K562 (cell line): Measurements from ENCODE around the gene ETNK1.

Source experiments
- ETV6 ChIP-seq, 3 experiments: fragments of 150-350 bp in 1 of 3; sonication (generic) in 1 of 3; formaldehyde crosslinking in 1 of 3; IDR thresholded peaks; 2 replicates each; pipeline versions ENCODE4 v1.6.1 to v1.8.0; 2014 to 2022; ENCODE audit warnings: borderline replicate concordance in 2 of 3, low read depth in 2 of 3, antibody characterized with exemption in 1 of 3, low read length in 1 of 3, mild to moderate bottlenecking in 1 of 3, missing genetic modification reagents in 1 of 3
- KDM1A ChIP-seq, 2 experiments: fragments of 450-650 bp; IDR thresholded peaks; 2 replicates each; pipeline ENCODE4 v1.6.1; 2016; ENCODE audit warnings: mild to moderate bottlenecking in 2 of 2
- ZFX ChIP-seq: sonication (generic); formaldehyde crosslinking; IDR thresholded peaks from 2 replicates; pipeline ENCODE4 v1.8.0; 2022; ENCODE audit warnings: mild to moderate bottlenecking, missing genetic modification reagents, moderate library complexity

DNA sequence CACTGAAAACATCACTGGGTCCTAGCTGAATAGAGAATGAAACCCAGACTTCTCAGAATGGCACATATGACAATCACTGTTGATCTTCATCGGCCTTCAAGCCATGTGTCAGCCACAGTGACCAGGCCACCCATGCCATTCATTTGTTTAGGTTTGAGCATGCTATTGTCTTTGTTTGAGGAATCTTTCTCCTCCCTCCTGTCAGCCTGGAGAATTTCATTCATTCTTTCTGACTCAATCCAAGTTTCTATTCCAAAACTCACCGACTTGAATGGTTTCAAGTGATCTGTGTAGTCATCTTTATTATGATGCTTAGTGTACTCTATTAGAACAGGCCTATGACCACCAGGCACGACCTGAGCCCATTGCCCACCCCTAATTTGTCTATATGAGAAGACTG is 106.3 kb downstream of the ETNK1 start:
- TF ChIP-seq ETV6 (IDR thresholded peaks at IDR 0.05; ENCODE audit: borderline replicate concordance in 1 of 2, low read depth in 2 of 2, low read length in 1 of 2) (no peak), ETV6 (CRISPR knock-in tag; IDR thresholded peaks at IDR 0.05; ENCODE audit: borderline replicate concordance) (no peak), KDM1A (IDR thresholded peaks at IDR 0.05) (no peak), ZFX (CRISPR knock-in tag) (no peak)
